Cardiac atrium fibroblast (primary cell): ENCODE data around the gene TGDS. TPM values are rescaled to one million over a fixed set of nuclear protein-coding genes. Genes with fewer than 3 reads are reported as not detected.

ENCODE experiments used
- total RNA-seq: library from RNA; depleted of rRNA; stranded (reverse); fragments of >200 nt; gene quantifications from 2 replicates; pipeline ENCODE4 v1.2.3, GENCODE V29; 2015

TGDS gene, protein sequence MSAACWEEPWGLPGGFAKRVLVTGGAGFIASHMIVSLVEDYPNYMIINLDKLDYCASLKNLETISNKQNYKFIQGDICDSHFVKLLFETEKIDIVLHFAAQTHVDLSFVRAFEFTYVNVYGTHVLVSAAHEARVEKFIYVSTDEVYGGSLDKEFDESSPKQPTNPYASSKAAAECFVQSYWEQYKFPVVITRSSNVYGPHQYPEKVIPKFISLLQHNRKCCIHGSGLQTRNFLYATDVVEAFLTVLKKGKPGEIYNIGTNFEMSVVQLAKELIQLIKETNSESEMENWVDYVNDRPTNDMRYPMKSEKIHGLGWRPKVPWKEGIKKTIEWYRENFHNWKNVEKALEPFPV
- 11.0 and 15.3 TPM in 2 replicates for total RNA-seq

GRCh38 chr13:94595950-94596574 is at the start of gene TGDS:
Gene TGDS (minus strand): TSS chr13:94596152. CDS start chr13:94596136, 16 bp downstream.

DNA sequence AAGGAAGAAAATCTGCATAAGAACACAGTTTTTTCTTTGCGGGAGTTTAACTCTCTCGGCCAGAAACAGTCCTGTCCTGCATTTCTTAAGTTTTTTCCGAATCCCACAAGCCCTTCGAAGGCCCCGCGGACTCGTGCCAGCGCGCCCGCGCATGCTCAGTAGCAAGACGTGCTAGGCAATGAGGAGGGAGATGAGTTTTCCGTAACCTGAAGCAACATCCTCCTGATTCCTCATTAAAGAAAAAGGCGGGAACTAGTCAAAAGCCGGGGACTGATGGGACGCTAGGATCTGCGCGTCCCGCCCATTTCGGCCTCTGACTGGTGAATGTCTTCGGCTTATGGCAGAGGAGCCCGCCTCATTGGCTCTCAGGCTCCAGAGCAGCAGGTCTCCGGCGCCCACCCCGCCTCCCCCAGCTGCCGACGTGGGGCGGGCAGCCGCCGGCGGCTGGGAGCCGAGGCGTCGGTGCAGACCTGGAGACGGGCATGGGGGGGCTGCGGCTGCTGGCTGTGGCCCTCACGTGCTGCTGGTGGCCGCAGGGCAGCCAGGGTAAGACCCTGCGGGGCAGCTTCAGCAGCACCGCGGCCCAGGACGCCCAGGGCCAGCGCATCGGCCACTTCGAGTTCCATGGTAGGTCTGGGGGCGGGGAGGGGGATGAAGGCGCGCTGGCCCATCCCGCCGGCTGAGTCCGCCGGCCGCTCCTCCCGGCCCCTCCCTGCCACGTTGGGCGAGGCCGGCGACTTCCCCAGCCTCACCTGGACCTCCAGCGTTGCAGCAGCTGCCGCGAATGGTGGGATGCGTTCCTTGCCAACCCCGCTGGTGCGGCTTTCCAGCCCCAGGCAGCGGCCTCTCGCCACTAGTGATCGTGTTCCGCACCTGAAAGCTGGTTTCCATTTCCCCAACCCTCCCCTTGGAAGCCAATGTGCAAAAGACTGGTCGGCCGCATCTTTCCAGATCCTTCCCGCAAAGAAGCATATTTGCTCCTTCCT is 5.8 kb upstream of the TGDS start, which contains the start of gene GPR180:
TSS of gene GPR180 (plus strand) at position 412 of the 986 bp plus-strand sequence. CDS start at position 483, 71 bp downstream.

Other genes with a start within 250 kb of the TGDS start
- not detected in 2 replicates for gene DCT, start 116.5 kb downstream of the TGDS start, total RNA-seq
- gene GPR180, start 5.7 kb upstream of the TGDS start, total RNA-seq: 7.2 and 8.1 TPM in 2 replicates
- gene SOX21, start 116.4 kb upstream of the TGDS start, total RNA-seq: 0.16 TPM in 1 of 2 replicates, not detected in the other